GM19372 (cell line): ENCODE data around the gene SLC9A9.

Source experiments
- ATAC-seq: cut with Tn5 transposase; IDR thresholded peaks from one replicate; pipeline ENCODE4 v1.9.1; 2021; ENCODE audit warnings: mild to moderate bottlenecking, low read depth, moderate library complexity; ENCODE audit not compliant: unreplicated experiment

The SLC9A9 gene

GRCh38 chr3:143479727-143480126, 368.5 kb downstream of the SLC9A9 start:
- ATAC-seq: no peak

- no peak for ATAC-seq
Observed at GRCh38 chr3:143478115-143478693, 370.1 kb downstream of the SLC9A9 start.

- no peak for ATAC-seq
Observed at GRCh38 chr3:143476965-143477640, 371.2 kb downstream of the SLC9A9 start.

- no peak for ATAC-seq
Observed at GRCh38 chr3:143475981-143476380, 372.3 kb downstream of the SLC9A9 start.

- no peak for ATAC-seq
Observed at GRCh38 chr3:143472731-143473523, 375.3 kb downstream of the SLC9A9 start.

GRCh38 chr3:143471705-143472104, 376.6 kb downstream of the SLC9A9 start:
- ATAC-seq: no peak

GRCh38 chr3:143469159-143469558, 379.1 kb downstream of the SLC9A9 start:
- no peak for ATAC-seq

- no peak for ATAC-seq
Observed at GRCh38 chr3:143465666-143466065, 382.6 kb downstream of the SLC9A9 start.

- ATAC-seq: no peak
Observed at GRCh38 chr3:143464850-143465249, 383.4 kb downstream of the SLC9A9 start.

- no peak for ATAC-seq
Observed at GRCh38 chr3:143455480-143455879, 392.8 kb downstream of the SLC9A9 start.

- ATAC-seq: no peak
Observed at GRCh38 chr3:143450632-143451031, 397.6 kb downstream of the SLC9A9 start.

GRCh38 chr3:143447491-143447890, 400.8 kb downstream of the SLC9A9 start:
- ATAC-seq: no peak

- ATAC-seq: peak; percentile 67
Observed at GRCh38 chr3:143445118-143445517, 403.1 kb downstream of the SLC9A9 start.

- ATAC-seq: no peak
Observed at GRCh38 chr3:143443851-143444331, 404.4 kb downstream of the SLC9A9 start.

GRCh38 chr3:143442814-143443447, 405.3 kb downstream of the SLC9A9 start:
- ATAC-seq: no peak

GRCh38 chr3:143441516-143442171, 406.6 kb downstream of the SLC9A9 start:
- no peak for ATAC-seq

- no peak for ATAC-seq
Observed at GRCh38 chr3:143439817-143440216, 408.5 kb downstream of the SLC9A9 start.

- ATAC-seq: no peak
Observed at GRCh38 chr3:143437405-143437804, 410.9 kb downstream of the SLC9A9 start.

- no peak for ATAC-seq
Observed at GRCh38 chr3:143436231-143436930, 411.9 kb downstream of the SLC9A9 start.
